GM19351 (cell line): ENCODE measurements around the gene CLSTN2.
A peak's percentile ranks its signal among the peaks of the same experiment; 100 is the strongest.

Experiments used
- ATAC-seq: cut with Tn5 transposase; IDR thresholded peaks from one replicate; pipeline ENCODE4 v1.9.1; 2021; ENCODE audit warnings: mild to moderate bottlenecking, moderate library complexity; ENCODE audit not compliant: unreplicated experiment

Gene CLSTN2

DNA sequence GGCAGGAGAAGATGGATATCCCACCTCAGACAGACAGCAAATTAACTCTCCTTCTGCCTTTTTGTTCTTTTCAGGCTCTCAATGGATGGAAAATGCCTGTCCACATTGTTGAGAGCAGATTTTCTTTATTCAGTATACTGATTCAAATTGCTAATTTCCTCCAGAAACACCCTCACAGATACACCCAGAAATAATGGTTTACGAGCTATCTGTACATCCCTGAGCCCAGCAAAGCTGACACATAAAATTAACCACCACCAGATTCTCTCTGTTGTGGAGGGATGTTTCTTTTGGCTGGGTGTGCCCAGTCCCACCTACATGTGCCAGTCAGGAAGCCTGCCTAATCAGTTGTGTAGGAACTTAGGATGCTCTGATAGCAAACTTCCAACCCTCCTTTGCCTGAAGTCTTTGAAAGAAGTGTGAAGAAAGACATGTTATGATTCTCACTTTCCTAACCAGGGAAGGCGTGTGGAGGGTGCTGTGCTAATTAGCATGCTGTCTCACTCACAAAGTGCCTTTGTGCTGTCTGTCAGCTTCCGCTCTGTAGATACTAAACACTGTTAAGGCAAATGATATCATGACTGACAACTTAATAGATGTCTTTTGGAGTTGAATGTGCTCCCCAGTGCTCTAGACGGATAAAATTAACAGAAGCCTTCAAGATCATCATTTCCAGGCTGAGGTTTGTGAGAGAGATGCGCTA lies 208.5 kb downstream of the CLSTN2 start:
- no peak for ATAC-seq

DNA sequence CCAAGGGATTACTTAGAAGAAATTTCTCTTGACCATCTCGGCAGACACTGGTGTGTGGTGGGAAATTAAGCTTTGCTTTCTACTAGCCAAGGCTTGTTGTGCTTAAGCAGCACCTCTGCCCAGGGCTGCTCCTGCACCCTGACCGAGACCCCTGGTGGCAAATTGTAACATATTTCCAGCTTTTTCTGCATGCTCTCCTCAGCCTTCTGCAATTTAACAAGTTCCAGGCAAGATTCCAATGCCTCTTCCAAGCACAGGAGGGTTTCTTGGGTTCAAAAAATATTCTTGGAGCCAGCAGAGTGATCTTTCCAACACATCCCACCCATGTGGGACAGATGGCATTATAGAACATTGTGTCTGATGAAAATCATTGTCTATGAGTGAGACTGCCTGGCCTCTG lies 210.5 kb downstream of the CLSTN2 start:
- no peak for ATAC-seq

DNA sequence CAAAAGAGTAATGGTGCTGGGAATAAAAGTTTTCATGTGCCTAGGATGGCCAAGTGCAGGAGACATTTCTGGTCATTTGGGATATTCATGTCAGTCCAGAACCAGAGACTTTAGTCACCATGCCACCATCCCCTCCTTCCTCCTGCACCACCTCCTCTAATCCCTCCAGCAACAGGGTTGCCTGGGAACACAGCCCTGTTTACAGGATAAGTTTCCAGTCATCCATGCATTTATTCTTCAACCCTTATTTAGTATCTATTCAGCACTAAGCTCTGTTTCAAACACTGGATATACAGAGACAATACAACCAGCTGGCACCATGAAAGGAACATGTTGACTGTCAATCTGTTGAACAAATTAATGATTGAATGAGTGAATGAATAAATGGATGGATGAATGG lies 211.7 kb downstream of the CLSTN2 start:
- ATAC-seq: no peak

GRCh38 chr3:140147965-140148490 lies 213.0 kb downstream of the CLSTN2 start:
- no peak for ATAC-seq

GRCh38 chr3:140148824-140149390 lies 213.9 kb downstream of the CLSTN2 start:
- no peak for ATAC-seq

- no peak for ATAC-seq
Observed at GRCh38 chr3:140151321-140151720, 216.3 kb downstream of the CLSTN2 start.

GRCh38 chr3:140152851-140153639 lies 218.1 kb downstream of the CLSTN2 start:
- ATAC-seq: no peak

DNA sequence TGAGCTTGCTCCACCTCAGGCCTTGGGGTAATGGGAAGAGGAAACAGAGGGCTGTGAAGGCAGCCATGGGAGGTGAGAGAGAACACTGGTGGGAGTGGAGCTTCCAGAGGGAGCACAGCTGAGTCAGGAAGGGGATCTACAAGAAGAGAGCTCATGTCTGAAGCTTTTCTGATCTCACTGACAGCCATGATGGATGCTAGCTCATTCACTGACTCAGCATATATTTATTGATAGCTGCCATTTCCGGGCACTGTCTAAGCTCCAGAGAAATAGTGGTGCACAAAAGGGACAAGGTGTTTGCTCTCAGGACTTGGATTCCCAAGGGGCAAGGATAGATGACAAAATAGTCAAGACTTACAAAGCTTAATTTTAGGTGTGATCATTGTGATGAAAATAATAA lies 218.8 kb downstream of the CLSTN2 start:
- ATAC-seq: no peak

DNA sequence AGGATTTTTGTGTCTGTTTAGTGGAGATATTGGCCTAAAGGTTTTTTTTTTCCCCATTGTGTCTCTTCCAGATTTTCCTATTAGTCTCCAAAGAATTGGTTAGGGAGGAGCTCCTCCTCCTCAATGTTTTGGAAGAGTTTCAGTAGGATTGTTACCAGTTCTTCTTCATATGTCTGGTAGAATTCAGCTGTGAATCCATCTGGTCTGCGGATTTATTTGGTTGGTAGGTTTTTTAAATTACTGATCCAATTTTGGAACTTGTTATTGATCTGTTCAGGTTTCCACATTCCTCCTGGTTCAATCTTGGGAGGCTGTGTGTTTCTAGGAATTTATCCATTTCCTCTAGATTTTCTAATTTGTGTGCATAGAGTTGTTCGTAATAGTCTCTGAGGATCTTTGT lies 222.2 kb downstream of the CLSTN2 start:
- no peak for ATAC-seq

DNA sequence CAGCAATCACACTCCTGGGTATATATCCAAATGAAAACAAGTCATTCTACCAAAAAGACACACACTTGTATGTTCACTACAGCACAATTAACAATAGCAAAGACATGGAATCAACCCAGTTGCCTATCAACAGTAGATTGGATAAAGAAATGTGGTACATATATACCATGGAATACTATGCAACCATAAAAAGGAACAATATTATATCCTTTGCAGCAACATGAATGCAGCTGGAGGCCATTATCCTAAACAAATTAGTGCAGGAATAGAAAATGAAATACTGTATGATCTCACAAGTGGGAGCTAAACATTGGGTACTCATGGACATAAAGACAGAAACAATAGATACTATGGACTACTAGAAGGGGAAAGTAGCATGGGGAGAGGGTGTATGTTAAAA lies 224.7 kb downstream of the CLSTN2 start:
- ATAC-seq: no peak

GRCh38 chr3:140160553-140160952 lies 225.6 kb downstream of the CLSTN2 start:
- no peak for ATAC-seq

DNA sequence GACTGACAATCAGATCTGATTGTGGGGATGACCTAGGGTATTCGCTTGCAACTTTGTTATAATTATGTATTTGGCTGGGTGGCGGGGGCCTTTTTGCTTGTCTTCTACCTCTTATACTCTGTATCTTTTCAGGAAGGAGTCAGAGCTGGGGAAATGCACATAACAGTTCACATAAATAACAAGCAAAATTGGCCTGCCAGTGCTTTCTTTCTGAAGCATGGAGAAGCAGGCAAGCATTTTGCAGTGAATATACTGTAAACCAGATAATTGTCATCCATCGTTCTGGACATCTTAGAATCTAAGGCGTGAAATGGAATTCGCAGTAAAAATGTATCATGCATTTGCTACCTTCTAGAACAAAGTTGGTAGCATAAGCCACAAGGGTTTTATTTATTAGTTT lies 227.6 kb downstream of the CLSTN2 start:
- ATAC-seq: no peak

DNA sequence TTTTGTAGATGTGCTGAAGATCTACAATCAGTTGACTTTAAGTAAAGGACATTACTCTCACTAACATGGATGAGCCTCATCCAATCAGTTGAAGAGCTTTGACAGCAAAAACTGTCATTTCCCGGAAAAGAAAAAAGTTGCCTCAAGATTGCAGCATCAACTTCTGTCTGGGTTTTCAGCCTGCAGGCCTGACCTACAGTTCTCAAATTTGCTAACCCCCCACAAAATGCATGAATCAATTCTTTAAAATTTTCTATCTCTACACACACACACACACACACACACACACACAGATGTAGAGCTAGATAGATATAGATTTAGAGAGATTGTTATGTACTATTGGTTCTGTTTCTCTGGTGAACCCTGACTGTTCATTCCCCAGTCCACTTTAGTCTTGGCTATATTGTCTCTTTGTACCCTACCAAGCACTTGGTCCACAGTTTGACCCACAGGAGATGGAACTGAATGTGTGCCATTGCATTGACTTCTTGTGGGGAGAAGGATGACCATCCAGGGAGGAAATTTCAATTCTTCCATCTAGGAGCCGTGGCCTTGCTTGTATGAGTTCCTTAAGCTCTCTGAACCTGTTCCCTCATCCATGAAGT lies 228.3 kb downstream of the CLSTN2 start:
- ATAC-seq: no peak

DNA sequence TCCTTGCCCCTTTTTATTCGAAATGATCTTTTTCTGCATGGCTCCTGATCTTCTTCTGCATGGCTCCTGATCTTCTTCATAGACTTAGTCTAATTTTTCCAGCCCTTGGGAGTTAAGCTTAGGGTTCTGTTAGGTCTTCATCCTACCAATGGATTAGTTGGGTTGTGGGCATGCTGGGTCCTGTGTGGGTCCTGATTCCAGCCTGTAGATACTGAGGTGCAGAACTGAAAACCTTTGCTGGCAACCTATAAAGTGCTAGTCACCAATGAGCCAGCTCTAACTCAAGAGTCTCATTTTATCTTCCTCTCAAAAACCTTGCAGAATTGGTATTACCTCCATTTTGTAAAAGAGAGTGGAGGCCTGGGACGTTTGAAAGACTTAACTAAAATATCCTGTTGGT lies 229.2 kb downstream of the CLSTN2 start:
- no peak for ATAC-seq

- no peak for ATAC-seq
Observed at GRCh38 chr3:140164922-140165590, 230.1 kb downstream of the CLSTN2 start.

DNA sequence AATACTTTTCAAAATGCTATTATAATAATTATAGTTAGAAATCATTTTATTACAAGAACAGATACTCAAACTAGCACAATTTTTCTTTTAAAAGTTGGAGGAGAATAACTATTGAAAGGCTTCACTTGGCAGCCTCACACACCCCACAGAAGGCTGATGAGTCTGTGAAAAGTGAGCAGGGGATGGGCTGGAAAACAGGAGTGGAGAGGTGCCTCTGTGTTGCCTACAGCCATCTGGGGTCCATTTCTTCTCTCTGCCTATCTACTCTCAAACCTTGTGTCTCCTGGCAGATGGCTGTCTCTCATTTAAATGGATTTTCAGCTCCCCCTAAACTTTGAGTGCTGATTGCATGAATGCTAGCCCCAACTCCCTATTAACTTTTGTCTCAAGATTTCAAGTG lies 230.8 kb downstream of the CLSTN2 start:
- ATAC-seq: no peak

DNA sequence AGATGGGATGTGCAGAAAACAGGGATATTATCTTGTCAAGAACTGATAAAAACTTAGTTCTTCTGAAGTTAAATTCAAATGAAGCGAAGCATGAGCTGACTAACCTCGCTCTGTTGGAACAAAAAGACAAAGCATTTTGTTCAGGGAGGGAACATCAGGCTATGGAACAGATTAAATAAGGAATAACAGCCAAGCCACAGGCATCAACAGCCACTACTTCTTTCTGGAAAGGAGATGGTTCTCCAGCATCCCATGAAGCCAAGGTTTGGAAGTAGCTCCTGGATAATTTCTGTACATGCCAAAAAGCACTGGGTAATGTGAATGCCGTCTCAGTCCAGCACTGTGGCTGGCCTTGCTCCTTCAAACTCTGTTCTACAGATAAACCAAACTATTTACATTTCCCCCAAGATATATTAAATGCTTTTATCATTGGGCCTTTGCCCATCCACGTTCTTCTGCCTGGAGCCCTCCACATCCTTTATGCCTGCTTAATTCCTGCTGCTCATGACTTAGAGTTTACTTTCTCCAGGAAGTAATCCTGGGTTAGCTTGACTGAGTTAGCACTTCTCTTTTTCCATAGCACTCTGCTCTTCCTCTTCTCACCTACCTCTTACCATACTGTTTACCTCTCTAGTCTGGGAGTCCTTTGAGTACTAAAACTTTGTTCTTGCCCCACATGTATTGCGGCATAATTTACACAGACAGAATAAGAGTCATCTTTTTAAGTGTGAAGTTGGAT lies 232.0 kb downstream of the CLSTN2 start:
- no peak for ATAC-seq

DNA sequence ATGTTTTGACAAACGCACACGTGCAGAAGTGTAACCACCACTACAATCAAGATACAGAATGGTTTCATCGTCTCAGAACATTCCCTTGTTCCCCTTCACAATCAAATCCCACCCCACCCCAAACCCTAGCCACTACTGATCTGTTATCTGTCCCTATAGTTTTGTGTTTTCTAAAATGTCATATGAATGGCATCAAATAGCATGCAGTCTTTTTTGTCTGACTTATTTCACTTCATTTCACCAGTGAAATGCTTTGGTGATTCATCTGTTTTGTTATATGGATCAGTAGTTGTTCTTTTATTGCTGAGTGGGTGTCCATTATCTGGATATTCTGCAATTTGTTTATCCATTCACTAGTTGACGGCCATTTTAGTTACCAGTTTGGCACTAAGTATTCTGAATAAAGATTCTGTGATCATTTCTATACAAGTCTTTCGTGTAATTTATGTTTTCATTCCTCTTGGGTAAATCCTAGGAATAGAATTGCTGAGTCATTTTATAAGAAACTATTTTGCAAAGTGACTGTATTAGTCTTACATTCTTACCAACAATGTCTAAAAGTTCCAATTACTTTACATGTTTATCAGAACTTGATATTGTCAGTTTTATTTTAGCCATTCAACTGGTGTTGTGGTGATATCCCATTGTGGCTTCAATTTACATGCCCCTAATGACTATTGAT lies 232.8 kb downstream of the CLSTN2 start:
- ATAC-seq: no peak

DNA sequence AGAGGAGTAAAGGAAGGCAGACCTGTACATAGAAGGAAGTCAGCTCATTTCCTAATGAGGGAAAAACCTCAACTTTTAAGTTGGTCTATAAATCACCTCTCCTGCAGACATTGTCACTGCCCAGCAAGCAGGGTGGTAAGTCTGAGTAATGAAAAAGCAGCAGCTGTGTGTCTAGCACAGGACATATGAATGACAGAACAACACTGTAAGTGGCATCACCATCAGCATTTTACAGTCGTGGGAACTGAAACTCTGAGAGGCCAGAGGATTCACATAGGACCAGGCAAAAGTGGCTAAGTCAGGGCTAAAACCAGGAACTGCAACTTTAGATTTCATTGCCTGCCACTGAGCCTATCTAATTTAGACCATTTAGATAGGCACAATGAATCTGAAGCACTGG lies 235.6 kb downstream of the CLSTN2 start:
- peak; percentile 98 for ATAC-seq

DNA sequence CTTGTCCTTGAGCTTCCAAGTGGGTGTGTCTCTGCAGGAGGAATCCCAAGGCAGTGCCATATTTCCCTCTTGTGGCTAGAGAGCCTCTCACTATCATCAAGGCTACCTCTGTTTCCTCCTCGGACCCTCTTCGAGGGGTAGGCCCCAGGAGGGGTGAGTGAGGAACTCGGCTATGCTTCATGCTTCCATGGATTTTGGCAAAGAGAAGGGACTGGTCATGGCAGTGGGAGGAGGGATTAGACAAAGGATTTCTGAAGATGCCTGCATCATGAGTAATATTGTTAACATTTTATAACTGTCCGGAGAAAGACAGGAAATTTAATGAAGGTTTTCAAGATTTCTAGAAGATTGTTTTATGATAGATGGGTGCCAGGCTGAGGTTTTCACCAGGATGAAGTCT lies 241.5 kb downstream of the CLSTN2 start:
- no peak for ATAC-seq
